Inflammatory macrophage (primary cell): ENCODE results near the gene P3H1.
"Not testable (repeated sequence)": the region's sequence is repeated elsewhere in the genome, so short reads cannot be mapped to it uniquely, and the experiment has no call there.

Source experiments
- DNase-seq, 2 donors: peaks; one replicate each; pipeline ENCODE4 v3.0.0-alpha.2; 2020 to 2022

The P3H1 gene

GRCh38 chr1:42730002-42730401 is 36.8 kb downstream of the P3H1 start:
- DNase-seq, result no peak

GRCh38 chr1:42725820-42726219 is 41.0 kb downstream of the P3H1 start:
- not testable (repeated sequence) for DNase-seq

DNA sequence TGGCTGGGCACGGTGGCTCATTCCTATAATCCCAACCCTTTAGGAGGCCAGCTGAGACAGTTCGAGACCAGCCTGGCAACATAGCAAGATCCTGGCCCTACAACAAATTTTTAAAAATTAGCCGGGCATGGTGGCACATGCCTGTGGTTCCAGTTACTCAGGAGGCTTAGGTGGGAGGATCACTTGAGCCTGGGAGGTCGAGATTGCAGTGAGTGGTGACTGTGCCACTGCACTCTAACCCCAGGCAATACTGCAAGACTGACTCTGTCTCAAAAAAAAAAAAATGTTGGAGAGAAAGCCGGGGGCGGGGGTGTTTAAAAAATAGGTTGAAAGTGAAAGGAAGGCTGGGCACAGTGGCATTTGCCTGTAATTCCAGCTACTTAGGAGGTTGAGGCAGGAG is 43.3 kb downstream of the P3H1 start:
- peak in 1 of 2 donors; percentile 19 for DNase-seq

DNA sequence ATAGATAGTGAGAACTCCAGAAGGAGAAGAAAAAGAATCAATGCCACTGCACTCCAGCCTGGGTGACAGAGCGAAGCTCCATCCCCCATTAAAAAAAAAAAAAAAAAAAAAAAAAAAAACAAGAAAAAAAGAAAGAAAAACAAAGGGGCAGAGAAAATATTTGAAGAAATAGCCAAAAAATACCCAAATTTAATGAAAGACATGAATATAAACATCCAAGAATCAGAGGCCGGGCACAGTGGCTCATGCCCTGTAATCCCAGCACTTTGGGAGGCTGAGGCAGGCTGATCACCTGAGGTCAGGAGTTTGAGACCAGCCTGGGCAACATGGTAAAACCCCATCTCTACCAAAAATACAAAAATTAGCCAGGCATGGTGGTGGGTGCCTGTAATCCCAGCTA is 44.4 kb downstream of the P3H1 start:
- DNase-seq, result not testable (repeated sequence)

- no peak for DNase-seq
Measured at GRCh38 chr1:42721926-42722325, 44.9 kb downstream of the P3H1 start.

DNA sequence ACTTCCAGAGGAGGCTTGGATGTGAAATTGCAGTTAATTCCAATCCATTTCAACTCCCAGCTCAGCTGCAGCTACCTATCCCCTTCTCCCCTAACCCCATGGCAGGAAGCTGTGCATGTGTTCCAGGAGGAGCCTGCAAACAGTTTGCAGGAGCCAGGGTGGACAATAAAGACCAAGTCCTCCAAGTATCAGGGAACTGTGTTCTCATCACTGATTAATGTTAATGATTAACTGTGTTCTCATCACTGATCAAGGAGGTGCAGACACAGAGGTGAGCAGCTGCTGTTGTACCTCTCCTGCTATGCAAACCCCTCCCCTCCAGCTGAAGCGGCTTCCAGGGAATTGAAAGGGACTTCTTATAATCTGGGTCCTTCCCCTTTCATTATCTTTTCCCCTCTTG is 46.0 kb downstream of the P3H1 start:
- no peak for DNase-seq

GRCh38 chr1:42714441-42714840 is 52.4 kb downstream of the P3H1 start:
- not testable (repeated sequence) for DNase-seq

GRCh38 chr1:42713293-42713692 is 53.5 kb downstream of the P3H1 start:
- no peak for DNase-seq

DNA sequence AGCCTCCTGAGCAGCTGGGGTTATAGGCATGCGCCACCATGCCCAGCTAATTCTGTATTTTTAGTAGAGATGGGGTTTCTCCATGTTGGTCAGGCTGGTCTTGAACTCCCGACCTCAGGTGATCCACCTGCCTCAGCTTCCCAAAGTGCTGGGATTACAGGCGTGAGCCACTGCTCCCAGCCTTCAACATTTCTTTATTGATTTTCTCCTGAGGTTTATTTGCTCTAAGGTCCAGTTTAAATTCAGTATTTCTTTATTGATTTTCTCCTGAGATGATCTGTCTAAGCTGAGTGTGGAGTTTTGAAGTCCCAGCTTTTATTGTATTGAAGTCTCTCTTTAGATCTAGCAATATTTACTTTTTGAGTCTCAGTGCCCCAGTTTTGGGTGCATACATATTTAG is 54.0 kb downstream of the P3H1 start:
- not testable (repeated sequence) for DNase-seq

- no peak for DNase-seq
Measured at GRCh38 chr1:42703888-42704464, 62.9 kb downstream of the P3H1 start.

- no peak for DNase-seq
Measured at GRCh38 chr1:42700006-42700405, 66.8 kb downstream of the P3H1 start.

- DNase-seq, result no peak
Measured at GRCh38 chr1:42698081-42698813, 68.6 kb downstream of the P3H1 start.
